ENCODE measurements around the gene TSPAN9.
A peak's percentile ranks its signal among the peaks of the same experiment; 100 is the strongest.
"Not testable (repeated sequence)": the region's sequence is repeated elsewhere in the genome, so short reads cannot be mapped to it uniquely, and the experiment has no call there.

Gene TSPAN9

GRCh38 chr12:3044141-3044630 is 33.0 kb upstream of the TSPAN9 start:
- DNase-seq (ENCODE audit: low read depth), result no peak

DNA sequence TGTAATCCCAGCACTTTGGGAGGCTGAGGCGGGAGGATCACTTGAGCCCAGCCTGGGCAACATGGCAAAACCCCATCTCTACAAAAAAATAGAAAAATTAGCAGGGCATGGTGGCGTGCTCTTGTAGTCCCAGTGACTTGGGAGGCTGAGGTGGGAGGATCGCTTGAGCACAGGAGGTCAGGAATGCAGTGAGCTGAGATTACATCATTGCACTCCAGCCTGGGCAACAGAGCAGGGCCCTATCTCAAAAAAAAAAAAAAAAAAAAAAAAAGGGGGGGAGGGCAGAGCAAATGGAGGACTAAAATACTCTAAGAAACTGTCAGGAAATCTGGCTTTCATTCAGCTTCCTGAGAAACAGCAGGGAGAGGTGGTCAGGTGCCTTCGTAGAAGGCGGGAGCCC is 31.7 kb upstream of the TSPAN9 start:
- DNase-seq (ENCODE audit: low read depth), result no peak

GRCh38 chr12:3045989-3046388 is 31.2 kb upstream of the TSPAN9 start:
- no peak for DNase-seq (ENCODE audit: low read depth)

GRCh38 chr12:3046441-3047200 is 30.6 kb upstream of the TSPAN9 start:
- DNase-seq (ENCODE audit: low read depth), result no peak

DNA sequence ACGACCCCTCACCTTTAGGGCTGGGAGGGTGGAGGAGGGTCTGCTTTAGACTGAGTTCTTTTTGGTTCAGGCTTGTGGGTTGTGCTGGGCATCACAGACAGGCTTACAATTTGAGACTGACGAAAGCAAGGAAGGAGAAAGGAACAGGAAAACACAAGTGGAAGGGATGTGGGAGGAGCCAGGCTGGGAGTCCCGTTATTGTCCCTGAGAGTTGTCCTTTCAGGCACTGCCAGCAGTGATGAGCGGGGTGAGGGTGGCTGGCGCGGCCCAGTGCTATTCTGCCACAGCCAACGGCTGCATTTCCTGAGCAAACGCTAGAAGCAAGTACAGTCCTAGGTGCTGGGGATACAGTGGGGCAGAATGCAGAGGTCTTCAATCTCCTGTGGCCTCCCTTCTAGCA is 29.2 kb upstream of the TSPAN9 start:
- DNase-seq (ENCODE audit: low read depth), result no peak

- no peak for DNase-seq (ENCODE audit: low read depth)
Measured at GRCh38 chr12:3048540-3048939, 28.6 kb upstream of the TSPAN9 start.

- no peak for DNase-seq (ENCODE audit: low read depth)
Measured at GRCh38 chr12:3049176-3049575, 28.0 kb upstream of the TSPAN9 start.

- no peak for DNase-seq (ENCODE audit: low read depth)
Measured at GRCh38 chr12:3049611-3050249, 27.4 kb upstream of the TSPAN9 start.

GRCh38 chr12:3054374-3054773 is 22.8 kb upstream of the TSPAN9 start:
- no peak for DNase-seq (ENCODE audit: low read depth)

DNA sequence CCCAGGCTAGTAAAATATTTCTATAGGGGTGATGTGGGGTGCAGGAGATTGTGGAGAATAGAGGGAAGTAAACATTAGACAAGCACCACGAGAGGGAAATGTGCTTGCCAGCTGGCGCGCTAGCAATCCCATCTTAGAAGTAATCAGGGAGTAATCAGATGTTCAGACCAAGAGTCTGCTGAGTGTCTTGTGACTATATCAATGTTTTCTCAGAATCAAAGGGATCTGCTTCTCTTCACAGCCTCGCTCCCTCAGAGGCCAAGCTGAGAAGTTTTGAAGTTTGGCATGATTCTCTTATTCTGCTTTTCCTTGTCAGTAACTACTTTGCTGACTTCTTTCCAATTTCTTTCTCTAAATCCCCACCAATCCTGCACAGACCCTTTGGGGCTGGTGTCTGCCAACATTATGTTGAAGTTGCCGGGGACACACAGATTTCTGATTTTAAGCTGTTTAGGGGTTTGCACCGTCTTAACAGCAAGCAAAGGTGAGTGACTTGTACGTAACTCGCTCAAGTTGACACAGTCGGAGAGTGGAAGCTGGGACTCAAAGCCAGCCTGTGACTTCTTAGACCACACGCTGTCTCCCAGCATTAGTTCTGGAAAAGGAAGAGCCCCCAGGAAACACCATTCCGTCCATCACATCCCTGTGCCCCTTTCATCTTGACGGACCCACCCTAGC is 22.0 kb upstream of the TSPAN9 start:
- no peak for DNase-seq (ENCODE audit: low read depth)

- no peak for DNase-seq (ENCODE audit: low read depth)
Measured at GRCh38 chr12:3055704-3056467, 21.3 kb upstream of the TSPAN9 start.

GRCh38 chr12:3061059-3061458 is 16.1 kb upstream of the TSPAN9 start:
- no peak for DNase-seq (ENCODE audit: low read depth)

DNA sequence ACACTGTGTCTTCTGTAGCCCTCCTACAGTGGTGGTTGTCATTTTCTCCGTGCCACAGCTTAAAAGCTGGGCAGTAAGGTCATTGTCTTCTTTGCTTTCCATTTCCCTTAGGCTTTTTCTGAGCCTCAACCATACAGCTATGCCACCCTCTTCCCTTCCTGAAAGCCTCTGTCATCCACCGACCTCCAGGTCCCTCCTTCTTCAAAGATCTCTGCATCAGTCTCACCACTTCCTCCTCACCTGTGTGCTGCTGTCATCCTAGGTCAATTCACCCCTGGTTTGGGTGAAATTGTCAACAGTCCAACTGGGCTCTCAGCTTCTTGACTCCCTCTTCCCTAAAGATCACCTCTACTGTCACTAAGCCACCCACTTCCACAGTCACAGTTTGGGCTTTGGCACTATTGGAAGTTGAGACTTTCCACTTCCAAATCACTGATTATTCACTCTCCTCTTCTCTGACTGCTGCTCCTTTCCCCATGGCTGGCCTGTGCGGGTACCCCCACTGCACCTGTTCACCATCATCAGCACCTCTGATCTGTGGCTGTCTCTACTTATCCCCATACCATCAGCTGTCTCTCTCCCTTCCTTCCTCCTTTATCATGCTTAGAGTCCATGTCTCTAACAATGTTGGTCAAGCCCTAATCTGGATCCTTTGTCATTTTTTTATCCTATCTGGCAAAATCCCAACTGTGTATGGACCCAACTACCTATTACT is 15.5 kb upstream of the TSPAN9 start:
- DNase-seq (ENCODE audit: low read depth), result no peak

GRCh38 chr12:3065300-3065699 is 11.9 kb upstream of the TSPAN9 start:
- no peak for DNase-seq (ENCODE audit: low read depth)

- not testable (repeated sequence) for DNase-seq (ENCODE audit: low read depth)
Measured at GRCh38 chr12:3065846-3066245, 11.3 kb upstream of the TSPAN9 start.

- no peak for DNase-seq (ENCODE audit: low read depth)
Measured at GRCh38 chr12:3069714-3070113, 7.5 kb upstream of the TSPAN9 start.

DNA sequence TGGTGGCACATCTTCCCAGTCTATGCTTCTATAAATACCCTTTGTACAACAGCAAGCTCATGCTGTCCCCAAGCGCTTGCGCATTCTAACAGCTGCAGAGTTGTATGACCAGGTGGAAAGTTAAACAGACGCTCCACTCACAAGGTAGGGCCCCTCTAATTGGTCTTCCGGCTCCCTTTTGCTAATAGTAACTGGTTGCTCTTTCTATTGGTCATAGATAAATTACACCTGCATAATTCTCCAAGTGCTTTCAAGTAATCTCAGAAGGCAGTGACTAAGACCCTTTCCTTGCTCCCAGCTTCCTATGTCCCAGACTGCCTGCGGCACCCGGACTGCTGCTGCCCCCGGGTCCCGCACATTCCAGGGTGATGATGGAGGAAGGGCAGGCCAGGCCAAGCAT is 6.1 kb upstream of the TSPAN9 start:
- no peak for DNase-seq (ENCODE audit: low read depth)

DNA sequence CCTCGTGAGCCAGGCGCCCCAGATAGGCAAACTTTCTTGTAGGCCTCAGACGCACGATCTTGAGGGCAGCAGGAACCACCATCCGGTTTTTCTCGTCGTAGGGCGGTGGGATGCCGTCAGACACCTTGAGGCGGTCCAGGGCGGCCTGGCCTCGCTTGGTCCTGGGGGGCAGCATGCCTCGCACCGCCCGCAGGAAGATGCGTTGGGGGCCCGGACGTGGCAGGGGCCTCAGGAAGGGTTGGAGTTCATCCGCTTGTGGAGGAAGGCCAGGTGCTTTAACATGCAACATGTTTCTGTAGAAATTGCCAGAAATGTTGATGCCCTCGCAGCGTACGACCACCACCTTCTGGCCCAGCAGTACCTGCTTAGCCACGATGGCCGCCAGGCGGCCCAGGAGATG is 5.5 kb upstream of the TSPAN9 start:
- no peak for DNase-seq (ENCODE audit: low read depth)

- DNase-seq (ENCODE audit: low read depth), result peak; percentile 63
Measured at GRCh38 chr12:3073438-3074250, 3.5 kb upstream of the TSPAN9 start.

DNA sequence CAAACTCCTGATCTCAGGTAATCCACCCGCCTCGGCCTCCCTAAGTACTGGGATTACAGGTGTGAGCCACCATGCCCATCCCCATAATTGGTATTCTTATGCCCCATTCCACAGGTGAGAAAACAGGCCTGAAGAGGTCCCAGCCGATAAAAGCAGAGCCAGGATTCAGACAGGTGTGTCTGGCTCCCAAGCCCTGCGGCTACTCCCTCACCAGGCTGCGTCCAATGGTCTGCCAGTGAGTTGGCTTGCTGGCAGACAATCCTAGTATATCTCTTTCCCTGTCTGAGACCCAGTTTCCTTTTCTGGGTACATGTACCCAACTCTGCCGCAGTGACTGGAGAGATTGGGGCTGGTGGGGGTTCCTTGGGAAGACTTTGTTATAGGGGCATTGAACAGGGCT is 1.9 kb upstream of the TSPAN9 start:
- DNase-seq (ENCODE audit: low read depth), result no peak

DNA sequence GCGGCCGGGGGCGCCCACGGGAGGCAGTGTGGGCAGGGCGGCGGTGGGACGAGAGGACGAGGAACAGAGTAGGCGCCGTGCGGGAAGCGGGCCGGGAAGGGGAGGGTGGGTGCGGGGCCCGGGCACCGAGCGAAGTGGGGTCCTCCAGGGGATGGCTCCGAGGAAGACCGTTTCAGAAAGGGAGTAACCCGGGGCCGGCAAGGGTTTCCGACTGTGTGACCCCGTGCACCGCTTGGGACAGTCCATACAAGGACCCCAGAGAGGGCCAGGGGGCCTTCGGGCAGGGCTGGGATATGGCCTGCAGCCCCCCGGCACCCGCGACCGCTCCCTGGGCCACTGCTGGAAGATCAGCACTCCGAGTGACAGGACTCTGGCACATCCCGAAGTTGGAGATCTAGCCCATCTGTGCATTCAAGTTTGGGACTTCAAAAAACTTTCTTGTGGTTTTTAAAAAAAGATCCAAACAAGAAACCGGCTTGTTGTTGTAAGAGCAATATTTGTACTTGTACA is 448 bp downstream of the TSPAN9 start:
- DNase-seq (ENCODE audit: low read depth), result no peak

Measured in non-pigmented ciliary epithelial cell (primary cell).